ENCODE results near the gene GPI.

DNA sequence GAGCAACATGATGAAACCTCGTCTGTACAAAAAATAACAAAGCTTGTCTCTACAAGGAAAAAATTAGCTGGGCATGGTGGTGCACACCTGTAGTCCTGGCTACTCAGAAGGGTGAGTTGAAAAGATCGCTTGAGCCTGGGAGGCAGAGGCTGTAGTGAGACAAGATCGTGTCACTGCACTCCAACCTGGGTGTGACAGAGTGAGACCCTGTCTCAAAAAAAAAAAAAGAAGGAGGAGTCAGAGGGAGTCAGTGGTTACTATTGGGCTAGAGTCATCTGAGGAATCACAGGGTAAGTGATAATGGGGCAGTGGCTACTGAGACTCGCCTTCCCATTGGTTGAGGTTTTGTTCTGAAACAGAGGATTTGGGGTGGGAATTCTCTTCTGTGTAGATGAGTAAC lies 1.9 kb upstream of the GPI start:
- TF ChIP-seq, protein P1, sequence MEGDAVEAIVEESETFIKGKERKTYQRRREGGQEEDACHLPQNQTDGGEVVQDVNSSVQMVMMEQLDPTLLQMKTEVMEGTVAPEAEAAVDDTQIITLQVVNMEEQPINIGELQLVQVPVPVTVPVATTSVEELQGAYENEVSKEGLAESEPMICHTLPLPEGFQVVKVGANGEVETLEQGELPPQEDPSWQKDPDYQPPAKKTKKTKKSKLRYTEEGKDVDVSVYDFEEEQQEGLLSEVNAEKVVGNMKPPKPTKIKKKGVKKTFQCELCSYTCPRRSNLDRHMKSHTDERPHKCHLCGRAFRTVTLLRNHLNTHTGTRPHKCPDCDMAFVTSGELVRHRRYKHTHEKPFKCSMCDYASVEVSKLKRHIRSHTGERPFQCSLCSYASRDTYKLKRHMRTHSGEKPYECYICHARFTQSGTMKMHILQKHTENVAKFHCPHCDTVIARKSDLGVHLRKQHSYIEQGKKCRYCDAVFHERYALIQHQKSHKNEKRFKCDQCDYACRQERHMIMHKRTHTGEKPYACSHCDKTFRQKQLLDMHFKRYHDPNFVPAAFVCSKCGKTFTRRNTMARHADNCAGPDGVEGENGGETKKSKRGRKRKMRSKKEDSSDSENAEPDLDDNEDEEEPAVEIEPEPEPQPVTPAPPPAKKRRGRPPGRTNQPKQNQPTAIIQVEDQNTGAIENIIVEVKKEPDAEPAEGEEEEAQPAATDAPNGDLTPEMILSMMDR (IDR thresholded peaks at IDR 0.05; ENCODE audit: low read depth, low read length): no peak
- TF ChIP-seq POLR2A (IDR thresholded peaks at IDR 0.05; ENCODE audit: extremely low read depth, insufficient read length): no peak
- no peak for TF ChIP-seq MYC (IDR thresholded peaks at IDR 0.05; ENCODE audit: low read depth, low read length)
- TF ChIP-seq, protein P2, sequence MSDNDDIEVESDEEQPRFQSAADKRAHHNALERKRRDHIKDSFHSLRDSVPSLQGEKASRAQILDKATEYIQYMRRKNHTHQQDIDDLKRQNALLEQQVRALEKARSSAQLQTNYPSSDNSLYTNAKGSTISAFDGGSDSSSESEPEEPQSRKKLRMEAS (IDR thresholded peaks at IDR 0.05; ENCODE audit: low read depth, low read length): no peak
